ENCODE results near the gene CAMTA1. TPM values are rescaled to one million over a fixed set of nuclear protein-coding genes. Genes with fewer than 3 reads are reported as not detected.
A peak's percentile ranks its signal among the peaks of the same experiment; 100 is the strongest.

The CAMTA1 gene
- total RNA-seq, 1 donor from 2014 or later, result 63.8 TPM

DNA sequence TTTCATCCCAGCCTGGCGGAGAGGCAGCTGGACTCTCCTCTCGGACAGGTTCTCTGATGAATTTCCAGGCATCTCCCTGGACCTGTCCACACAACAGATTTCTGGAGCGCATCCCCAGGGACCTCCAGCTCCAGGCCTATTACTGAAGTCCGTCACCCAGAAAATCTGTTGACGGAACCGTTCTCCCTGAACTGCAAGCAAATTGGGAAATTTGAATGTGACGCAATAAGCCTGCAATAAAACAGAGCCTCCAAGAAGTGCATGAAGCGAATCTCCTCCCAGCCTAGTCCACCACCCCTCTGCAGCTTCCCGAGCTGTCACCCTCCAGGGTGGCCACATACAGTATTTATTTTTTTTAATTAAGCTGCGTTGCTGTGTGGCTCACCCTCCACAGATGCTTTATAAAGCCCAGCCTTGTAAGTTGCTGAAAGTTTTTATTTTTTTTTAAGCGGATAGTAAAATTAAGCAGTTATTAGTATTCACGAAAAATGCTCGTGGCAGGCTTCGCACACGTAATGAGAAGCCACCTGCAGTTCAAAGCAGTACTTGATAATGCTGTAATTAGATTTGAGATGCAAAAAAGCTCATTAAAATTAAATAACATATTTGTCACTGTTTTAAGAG lies 173.3 kb downstream of the CAMTA1 start:
- peaks cover 3% of the 10 kb centered on the region for H3K9me3 Mint-ChIP-seq (ENCODE audit: low read depth)
- peaks cover 2% of the 10 kb centered on the region for H3K36me3 Mint-ChIP-seq (ENCODE audit: low read depth)
- DNase-seq (ENCODE audit: low spot score), result no peak
- peaks cover 6% of the 10 kb centered on the region for H3K27me3 Mint-ChIP-seq (ENCODE audit: low read depth)
- no peak for TF ChIP-seq CTCF (IDR thresholded peaks at IDR 0.05)
- H3K4me3 Mint-ChIP-seq (ENCODE audit: unreplicated experiment), result no peak overlapping the region
- H3K4me1 Mint-ChIP-seq (ENCODE audit: low read depth), result peaks cover 22% of the 10 kb centered on the region
- no peak overlapping the region for H3K27ac Mint-ChIP-seq (ENCODE audit: unreplicated experiment)

DNA sequence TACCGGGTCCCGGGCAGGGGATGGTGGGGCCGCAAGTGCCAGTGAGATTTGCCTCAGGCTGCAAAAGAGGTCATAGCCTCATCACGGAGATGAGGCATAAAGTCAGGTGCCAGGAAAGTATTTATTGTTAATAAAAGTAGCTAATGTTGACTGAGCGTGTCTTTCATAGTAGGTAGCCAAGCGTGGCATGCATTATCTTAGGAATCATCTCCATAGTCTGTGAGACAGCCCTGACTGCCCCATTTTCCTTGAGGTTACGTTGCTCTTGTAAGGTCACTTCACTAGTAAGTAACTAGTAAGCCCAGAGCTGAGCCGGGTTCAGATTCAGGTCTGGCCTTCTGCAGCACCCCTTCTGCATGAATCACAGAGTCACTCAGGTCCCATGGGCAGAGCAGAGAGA lies 174.2 kb downstream of the CAMTA1 start:
- peaks cover 10% of the 10 kb centered on the region for H3K27me3 Mint-ChIP-seq (ENCODE audit: low read depth)
- H3K36me3 Mint-ChIP-seq (ENCODE audit: low read depth), result peaks cover 2% of the 10 kb centered on the region
- no peak for TF ChIP-seq CTCF (IDR thresholded peaks at IDR 0.05)
- H3K4me1 Mint-ChIP-seq (ENCODE audit: low read depth), result peaks cover 25% of the 10 kb centered on the region
- DNase-seq (ENCODE audit: low spot score), result no peak
- H3K4me3 Mint-ChIP-seq (ENCODE audit: unreplicated experiment), result no peak overlapping the region
- no peak overlapping the region for H3K27ac Mint-ChIP-seq (ENCODE audit: unreplicated experiment)
- peaks cover 3% of the 10 kb centered on the region for H3K9me3 Mint-ChIP-seq (ENCODE audit: low read depth)

GRCh38 chr1:6960291-6960811 lies 175.1 kb downstream of the CAMTA1 start:
- DNase-seq (ENCODE audit: low spot score), result no peak
- no peak for TF ChIP-seq CTCF (IDR thresholded peaks at IDR 0.05)
- H3K27ac Mint-ChIP-seq (ENCODE audit: unreplicated experiment), result peak overlapping the region; percentile 53
- H3K36me3 Mint-ChIP-seq (ENCODE audit: low read depth), result no peaks in the 10 kb centered on the region
- H3K27me3 Mint-ChIP-seq (ENCODE audit: low read depth), result peaks cover 11% of the 10 kb centered on the region
- H3K4me1 Mint-ChIP-seq (ENCODE audit: low read depth), result peaks cover 25% of the 10 kb centered on the region
- peaks cover 3% of the 10 kb centered on the region for H3K9me3 Mint-ChIP-seq (ENCODE audit: low read depth)
- H3K4me3 Mint-ChIP-seq (ENCODE audit: unreplicated experiment), result no peak overlapping the region

GRCh38 chr1:6960860-6961259 lies 175.6 kb downstream of the CAMTA1 start:
- peaks cover 3% of the 10 kb centered on the region for H3K9me3 Mint-ChIP-seq (ENCODE audit: low read depth)
- no peak for TF ChIP-seq CTCF (IDR thresholded peaks at IDR 0.05)
- H3K4me3 Mint-ChIP-seq (ENCODE audit: unreplicated experiment), result no peak overlapping the region
- no peak for DNase-seq (ENCODE audit: low spot score)
- H3K27me3 Mint-ChIP-seq (ENCODE audit: low read depth), result peaks cover 15% of the 10 kb centered on the region
- no peaks in the 10 kb centered on the region for H3K36me3 Mint-ChIP-seq (ENCODE audit: low read depth)
- H3K4me1 Mint-ChIP-seq (ENCODE audit: low read depth), result peaks cover 25% of the 10 kb centered on the region
- no peak overlapping the region for H3K27ac Mint-ChIP-seq (ENCODE audit: unreplicated experiment)

- no peak overlapping the region for H3K4me3 Mint-ChIP-seq (ENCODE audit: unreplicated experiment)
- no peak for DNase-seq (ENCODE audit: low spot score)
- H3K27me3 Mint-ChIP-seq (ENCODE audit: low read depth), result peaks cover 14% of the 10 kb centered on the region
- no peaks in the 10 kb centered on the region for H3K36me3 Mint-ChIP-seq (ENCODE audit: low read depth)
- peaks cover 3% of the 10 kb centered on the region for H3K9me3 Mint-ChIP-seq (ENCODE audit: low read depth)
- H3K4me1 Mint-ChIP-seq (ENCODE audit: low read depth), result peaks cover 25% of the 10 kb centered on the region
- no peak overlapping the region for H3K27ac Mint-ChIP-seq (ENCODE audit: unreplicated experiment)
- TF ChIP-seq CTCF (IDR thresholded peaks at IDR 0.05), result no peak
Measured at GRCh38 chr1:6961289-6961688, 176.0 kb downstream of the CAMTA1 start.
